H1 (cell line): ENCODE data around the gene TBC1D25. TPM values are rescaled to one million over a fixed set of nuclear protein-coding genes. Genes with fewer than 3 reads are reported as not detected.
A peak's percentile ranks its signal among the peaks of the same experiment; 100 is the strongest.

ENCODE experiments used
- CTCF ChIA-PET: fragments of 300-600 bp; sonication (Branson Sonifier 250); formaldehyde crosslinking; loops from one replicate; lab custom pipeline; 2021; ENCODE audit not compliant: partially characterized antibody; lab: Charles Lee
- POLR2A ChIA-PET: fragments of 300-600 bp; sonication (Branson Sonifier 250); formaldehyde crosslinking; loops from one replicate; lab custom pipeline; 2021; ENCODE audit warnings: inconsistent platforms; ENCODE audit not compliant: partially characterized antibody; lab: Charles Lee
- DNase-seq, 2 experiments: peaks; one replicate each; pipeline versions ENCODE4 v3.0.0 to v3.0.0-alpha.2; 2010 to 2022; ENCODE audit warnings: low spot score in 2 of 2, low read depth in 1 of 2, mixed read lengths in 1 of 2
- FAIRE-seq: peaks from 2 replicates; lab custom pipeline; 2011; peaks lifted over from hg19 to GRCh38; lab: Jason Lieb, UNC
- H2AFZ ChIP-seq: 2 replicates; pipeline ENCODE4 v1.8.1; 2012; ENCODE audit warnings: low read length, inconsistent platforms
- H2AK5ac ChIP-seq: 2 replicates; pipeline ENCODE4 v1.6.1; 2013; ENCODE audit warnings: low read depth, low read length
- H2BK120ac ChIP-seq: replicated peaks from 2 replicates; pipeline ENCODE3; 2013; ENCODE audit warnings: low read depth, low read length, inconsistent platforms
- H2BK12ac ChIP-seq: 2 replicates; pipeline ENCODE4 v1.6.1; 2013; ENCODE audit warnings: low read depth, low read length
- H2BK15ac ChIP-seq: 2 replicates; pipeline ENCODE4 v1.6.1; 2013; ENCODE audit warnings: low read length
- H2BK20ac ChIP-seq: 2 replicates; pipeline ENCODE4 v1.6.1; 2013; ENCODE audit warnings: low read length
- H2BK5ac ChIP-seq: 2 replicates; pipeline ENCODE4 v1.6.1; 2013; ENCODE audit warnings: low read depth, low read length
- H3K14ac ChIP-seq: 2 replicates; pipeline ENCODE4 v1.6.1; 2013; ENCODE audit warnings: inconsistent platforms; ENCODE audit not compliant: insufficient read length
- H3K18ac ChIP-seq: 2 replicates; pipeline ENCODE4 v1.6.1; 2013; ENCODE audit warnings: low read length; ENCODE audit errors: extremely low read depth
- H3K23ac ChIP-seq: 2 replicates; pipeline ENCODE4 v1.6.1; 2013; ENCODE audit warnings: inconsistent platforms; ENCODE audit not compliant: insufficient read length
- H3K23me2 ChIP-seq: 2 replicates; pipeline ENCODE4 v1.6.1; 2013; ENCODE audit warnings: low read depth, low read length
- H3K27ac ChIP-seq: 2 replicates; pipeline ENCODE4 v1.6.1; 2011; ENCODE audit warnings: low read depth, low read length, inconsistent platforms
- H3K27me3 ChIP-seq, 4 experiments: replicated peaks in 1 of 4; 1 replicate in 1 of 4; 2 replicates in 3 of 4; pipeline versions ENCODE4 v1.6.1 to v1.8.1; 2011 to 2013; ENCODE audit warnings: low read length in 3 of 4, mild to moderate bottlenecking in 3 of 4, inconsistent platforms in 2 of 4, mixed read lengths in 2 of 4, moderate library complexity in 1 of 4; ENCODE audit not compliant: control insufficient read depth in 3 of 4, insufficient read depth in 3 of 4; ENCODE audit errors: extremely low read depth in 1 of 4
- H3K36me3 ChIP-seq, 4 experiments: 2 replicates each; pipeline versions ENCODE4 v1.6.1 to v1.8.1; 2011 to 2013; ENCODE audit warnings: mild to moderate bottlenecking in 4 of 4, low read length in 3 of 4, moderate library complexity in 2 of 4, control low read depth in 1 of 4, inconsistent platforms in 1 of 4; ENCODE audit not compliant: insufficient read depth in 4 of 4, control insufficient read depth in 2 of 4
- H3K4ac ChIP-seq: replicated peaks from 2 replicates; pipeline ENCODE3; 2013; ENCODE audit warnings: low read length, low read depth, mixed read lengths, inconsistent platforms; ENCODE audit not compliant: insufficient read length
- H3K4me1 ChIP-seq, 4 experiments: replicated peaks in 1 of 4; 1 replicate in 1 of 4; 2 replicates in 3 of 4; pipeline versions ENCODE4 v1.6.1 to v1.8.1; 2011 to 2013; ENCODE audit warnings: low read length in 3 of 4, inconsistent platforms in 2 of 4, mixed read lengths in 1 of 4; ENCODE audit not compliant: insufficient read depth in 4 of 4, control insufficient read depth in 3 of 4
- H3K4me2 ChIP-seq, 2 experiments: 2 replicates each; pipeline versions ENCODE4 v1.6.1 to v1.8.1; 2011 to 2013; ENCODE audit warnings: low read depth in 2 of 2, low read length in 2 of 2, control low read depth in 1 of 2, inconsistent platforms in 1 of 2, mild to moderate bottlenecking in 1 of 2; ENCODE audit not compliant: insufficient read depth in 1 of 2
- H3K4me3 ChIP-seq, 4 experiments: fragments of 200-600, 300-600 bp in 1 of 4; sonication (generic), shearing (Covaris generic), sonication (Bioruptor Twin) in 1 of 4; 2 replicates each; pipeline versions ENCODE4 v1.5.1 to v1.8.1; 2011 to 2016; ENCODE audit warnings: low read length in 4 of 4, low read depth in 3 of 4, control low read depth in 2 of 4, inconsistent platforms in 2 of 4, mild to moderate bottlenecking in 2 of 4, mixed read lengths in 1 of 4, moderate library complexity in 1 of 4; ENCODE audit not compliant: insufficient read depth in 2 of 4; ENCODE audit errors: extremely low read depth in 1 of 4
- H3K56ac ChIP-seq: replicated peaks from 2 replicates; pipeline ENCODE3; 2013; ENCODE audit warnings: low read depth, mild to moderate bottlenecking, mixed read lengths, low read length, inconsistent platforms; ENCODE audit not compliant: insufficient read length
- H3K79me1 ChIP-seq: 2 replicates; pipeline ENCODE4 v1.6.1; 2013; ENCODE audit warnings: low read depth, low read length, control low read depth
- H3K79me2 ChIP-seq, 2 experiments: 2 replicates each; pipeline versions ENCODE4 v1.6.1 to v1.8.1; 2012 to 2013; ENCODE audit warnings: low read length in 2 of 2, mild to moderate bottlenecking in 2 of 2, inconsistent platforms in 1 of 2; ENCODE audit not compliant: insufficient read depth in 2 of 2, control insufficient read depth in 1 of 2
- H3K9ac ChIP-seq, 4 experiments: replicated peaks in 1 of 4; 1 replicate in 1 of 4; 2 replicates in 3 of 4; pipeline versions ENCODE4 v1.6.1 to v1.8.1; 2011 to 2013; ENCODE audit warnings: low read depth in 3 of 4, low read length in 3 of 4, control low read depth in 2 of 4, mild to moderate bottlenecking in 2 of 4, moderate library complexity in 2 of 4, inconsistent platforms in 1 of 4; ENCODE audit errors: extremely low read depth in 1 of 4
- H3K9me3 ChIP-seq, 2 experiments: 2 replicates each; pipeline versions ENCODE4 v1.6.1 to v1.8.1; 2012 to 2013; ENCODE audit warnings: mild to moderate bottlenecking in 2 of 2, moderate library complexity in 2 of 2, control low read depth in 1 of 2, inconsistent platforms in 1 of 2, low read depth in 1 of 2, low read length in 1 of 2, mixed read lengths in 1 of 2; ENCODE audit not compliant: insufficient read depth in 2 of 2
- H4K20me1 ChIP-seq, 2 experiments: replicated peaks in 1 of 2; 2 replicates each; pipeline versions ENCODE3 to v1.8.1; 2011 to 2013; ENCODE audit warnings: inconsistent platforms in 2 of 2, low read length in 2 of 2, mild to moderate bottlenecking in 1 of 2; ENCODE audit not compliant: insufficient read depth in 2 of 2, control insufficient read depth in 1 of 2
- H4K5ac ChIP-seq: 2 replicates; pipeline ENCODE4 v1.6.1; 2013; ENCODE audit warnings: low read length, low read depth, mixed read lengths, inconsistent platforms; ENCODE audit not compliant: insufficient read length
- H4K8ac ChIP-seq: 2 replicates; pipeline ENCODE4 v1.8.0; 2013; ENCODE audit warnings: mild to moderate bottlenecking, moderate library complexity, low read length, inconsistent platforms; ENCODE audit not compliant: insufficient read depth; ENCODE audit errors: extremely low read depth
- H4K91ac ChIP-seq: replicated peaks from 2 replicates; pipeline ENCODE3; 2013; ENCODE audit warnings: low read length, mixed read lengths, inconsistent platforms; ENCODE audit not compliant: insufficient read length
- GABPA ChIP-seq: IDR thresholded peaks from 2 replicates; pipeline ENCODE4 v1.6.1; 2011; ENCODE audit warnings: mild to moderate bottlenecking, low read length, moderate library complexity, borderline replicate concordance; ENCODE audit not compliant: insufficient read depth
- KDM1A ChIP-seq: fragments of 200-600, 300-600 bp; sonication (generic); IDR thresholded peaks from 2 replicates; pipeline ENCODE4 v1.7.1; 2016; ENCODE audit warnings: mild to moderate bottlenecking, low read length, borderline replicate concordance
- NRF1 ChIP-seq: IDR thresholded peaks from 2 replicates; pipeline ENCODE4 v1.6.1; 2011; ENCODE audit warnings: mild to moderate bottlenecking, low read depth, low read length, improper control_type of control experiment
- RNF2 ChIP-seq: fragments of 200-900, 300-1000 bp; sonication (generic); IDR thresholded peaks from 2 replicates; pipeline ENCODE4 v1.7.1; 2016; ENCODE audit warnings: borderline replicate concordance, low read depth, mild to moderate bottlenecking, antibody characterized with exemption, low read length; ENCODE audit not compliant: poor library complexity, severe bottlenecking; ENCODE audit errors: missing control alignments
- SP4 ChIP-seq: IDR thresholded peaks from 2 replicates; pipeline ENCODE4 v1.6.1; 2012; ENCODE audit warnings: low read length, inconsistent platforms
- TAF7 ChIP-seq: optimal IDR thresholded peaks from 2 replicates; pipeline ENCODE3; 2011; ENCODE audit warnings: low read depth, mild to moderate bottlenecking, inconsistent platforms, low read length, moderate library complexity, borderline replicate concordance
- WGBS, 2 experiments: shearing (Covaris generic) in 1 of 2; methylation state at CpG; one replicate each; pipeline versions ENCODE4 v1.1.6 to v1.1.7; 2013 to 2015; ENCODE audit warnings: low lambda C conversion rate in 2 of 2, mixed read lengths in 2 of 2, inconsistent platforms in 1 of 2, low coverage in 1 of 2, missing lambda C conversion rate in 1 of 2; ENCODE audit not compliant: insufficient replicate concordance in 2 of 2, insufficient coverage in 1 of 2, insufficient read length in 1 of 2; ENCODE audit errors: extremely low coverage in 1 of 2, missing lambda C conversion rate in 1 of 2; 5-methylcytosine and 5-hydroxymethylcytosine counted together
- polyA plus RNA-seq, 7 experiments: library from polyadenylated mRNA; depleted of rRNA in 3 of 7; stranded (reverse) in 5 of 7; unstranded in 2 of 7; fragments of >200 nt in 5 of 7; fragments of 200-250 nt in 2 of 7; gene quantifications; 1 replicate in 5 of 7; 2 replicates in 1 of 7; 4 replicates in 1 of 7; pipeline versions ENCODE4 v1.2.1 to v1.2.3, GENCODE V29; 2011 to 2013; ENCODE audit warnings: missing spikeins in 2 of 7, mixed read lengths in 2 of 7
- total RNA-seq: library from RNA; stranded (reverse); fragmentation: NEBNext Ultra II Directional; extraction: Animal tissue kit (Norgen Biotek cat#: 25700); gene quantifications from 2 replicates; pipeline ENCODE4 v1.2.1, GENCODE V29; 2021
- TF ChIP-seq, protein P1 (sequence below): IDR thresholded peaks from 2 replicates; pipeline ENCODE4 v1.6.1; 2012; ENCODE audit warnings: inconsistent platforms

TBC1D25 gene
- total and polyA plus RNA-seq, 2 of the 8 experiments (the other 6 are each of a cell fraction or from before 2014, with no cell fraction given) = 6.5 to 6.8 TPM

DNA sequence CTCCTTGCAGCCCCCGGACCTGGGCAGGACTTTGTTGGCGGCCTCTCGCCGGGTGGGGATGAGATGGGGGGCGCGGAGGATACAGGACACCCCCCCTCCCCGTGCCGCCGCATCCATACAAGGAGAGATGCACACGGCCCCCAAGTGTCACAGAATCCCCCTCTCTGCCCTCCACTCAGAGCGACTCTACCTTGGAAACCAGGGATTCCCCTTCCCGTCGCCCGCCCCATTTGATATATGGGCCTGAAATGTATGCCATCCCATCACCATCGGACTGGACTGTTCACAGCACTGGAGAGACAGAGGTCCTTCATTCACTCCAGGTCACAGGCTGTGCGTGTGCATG is 30.3 kb upstream of the TBC1D25 start:
- ChIA-PET CTCF (no interaction called here), POLR2A (no interaction called here)
- Histone ChIP-seq H3K14ac (no peak overlapping the region), H3K4me1 (peaks cover 0 to 5% (median 2%) of the 10 kb centered on the region in 4 experiments; a peak in 4 of 7 replicates), H3K4me2 (peak overlapping the region; percentile 77 to 95), H3K56ac (no peak overlapping the region), H2BK120ac (no peak overlapping the region), H4K91ac (no peak overlapping the region), H2BK20ac (no peak overlapping the region), H3K79me1 (no peaks in the 10 kb centered on the region), H3K4me3 (peak overlapping the region; percentile 60 to 93 (median 72)), H4K8ac (peak overlapping the region; percentile 80; the same call in 1 of the 2 replicates), H3K9me3 (no peaks in the 10 kb centered on the region), H4K20me1 (no peaks in the 10 kb centered on the region), H3K23me2 (no peaks in the 10 kb centered on the region; the same call in 1 of the 2 replicates), H2BK12ac (no peak overlapping the region), H3K79me2 (no peaks in the 10 kb centered on the region), H3K36me3 (no peaks in the 10 kb centered on the region), H3K9ac (peak overlapping the region in 2 of 4 experiments; percentile 18 to 22; a peak in 3 of 7 replicates), H3K27me3 (no peaks in the 10 kb centered on the region; a peak in 2 of 7 replicates), H2BK15ac (no peak overlapping the region), H4K5ac (no peak overlapping the region), H2AFZ (no peak overlapping the region), H3K27ac (no peak overlapping the region), H3K23ac (no peak overlapping the region), H2BK5ac (no peak overlapping the region), H3K18ac (no peak overlapping the region), H2AK5ac (no peak overlapping the region), H3K4ac (no peak overlapping the region)
- FAIRE-seq = no peak
- no peak for DNase-seq
- 6% methylated on average over 6 of the region's 16 CpGs; no CpG with 5 or more reads in 1 of the 2 experiments for WGBS, 2 experiments
- TF ChIP-seq, protein P1, sequence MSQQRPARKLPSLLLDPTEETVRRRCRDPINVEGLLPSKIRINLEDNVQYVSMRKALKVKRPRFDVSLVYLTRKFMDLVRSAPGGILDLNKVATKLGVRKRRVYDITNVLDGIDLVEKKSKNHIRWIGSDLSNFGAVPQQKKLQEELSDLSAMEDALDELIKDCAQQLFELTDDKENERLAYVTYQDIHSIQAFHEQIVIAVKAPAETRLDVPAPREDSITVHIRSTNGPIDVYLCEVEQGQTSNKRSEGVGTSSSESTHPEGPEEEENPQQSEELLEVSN = no peak
- TF ChIP-seq RNF2 = no peak
- TF ChIP-seq NRF1 = no peak
- no peak for TF ChIP-seq GABPA
- no peak for TF ChIP-seq SP4
- no peak for TF ChIP-seq TAF7
- no peak for TF ChIP-seq KDM1A
